Ovary (tissue), 3 donors: ENCODE measurements around the gene PPP5C.

Experiments
- POLR2A ChIP-seq: fragments of 450-650 bp; IDR thresholded peaks from one replicate; pipeline ENCODE4 v1.6.1; 2017; ENCODE audit warnings: antibody characterized with exemption, mild to moderate bottlenecking, moderate library complexity
- TF ChIP-seq, protein P1 (sequence below), 3 donors: fragments of 450-650 bp in 2 of 3; fragments of 200-600 bp in 1 of 3; IDR thresholded peaks; one replicate each; pipeline versions ENCODE4 v1.5.1 to v1.8.0; 2016 to 2022; ENCODE audit warnings: antibody characterized with exemption in 3 of 3, mild to moderate bottlenecking in 1 of 3
- donor health status: DM: no; HTN: no; CAD: no.

DNA sequence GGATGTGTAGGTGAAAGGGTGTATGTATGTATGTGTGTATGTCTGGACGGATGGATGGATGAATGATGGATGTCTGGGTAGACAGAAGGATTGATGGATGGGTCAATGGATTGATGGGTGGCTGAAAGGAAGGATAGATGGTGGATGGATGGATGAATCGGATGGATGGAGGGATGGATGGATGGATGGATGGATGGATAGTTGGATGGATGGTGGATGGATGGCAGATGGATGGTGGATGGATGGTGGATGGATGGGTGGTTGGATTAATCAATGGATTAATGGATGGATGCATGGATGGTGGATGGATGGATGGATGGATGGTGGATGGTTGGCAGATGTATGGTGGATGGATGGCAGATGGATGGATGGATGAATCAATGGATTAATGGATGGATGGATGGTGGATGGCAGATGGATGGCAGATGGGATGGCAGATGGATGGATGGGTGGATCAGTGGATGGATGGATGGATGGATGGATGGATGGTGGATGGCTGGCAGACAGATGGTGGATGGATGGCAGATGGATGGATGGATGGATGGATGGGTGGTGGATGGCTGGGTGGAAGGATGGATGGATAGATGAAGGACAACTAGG, 16.5 kb upstream of the PPP5C start:
- no peak for TF ChIP-seq POLR2A
- TF ChIP-seq, protein P1, sequence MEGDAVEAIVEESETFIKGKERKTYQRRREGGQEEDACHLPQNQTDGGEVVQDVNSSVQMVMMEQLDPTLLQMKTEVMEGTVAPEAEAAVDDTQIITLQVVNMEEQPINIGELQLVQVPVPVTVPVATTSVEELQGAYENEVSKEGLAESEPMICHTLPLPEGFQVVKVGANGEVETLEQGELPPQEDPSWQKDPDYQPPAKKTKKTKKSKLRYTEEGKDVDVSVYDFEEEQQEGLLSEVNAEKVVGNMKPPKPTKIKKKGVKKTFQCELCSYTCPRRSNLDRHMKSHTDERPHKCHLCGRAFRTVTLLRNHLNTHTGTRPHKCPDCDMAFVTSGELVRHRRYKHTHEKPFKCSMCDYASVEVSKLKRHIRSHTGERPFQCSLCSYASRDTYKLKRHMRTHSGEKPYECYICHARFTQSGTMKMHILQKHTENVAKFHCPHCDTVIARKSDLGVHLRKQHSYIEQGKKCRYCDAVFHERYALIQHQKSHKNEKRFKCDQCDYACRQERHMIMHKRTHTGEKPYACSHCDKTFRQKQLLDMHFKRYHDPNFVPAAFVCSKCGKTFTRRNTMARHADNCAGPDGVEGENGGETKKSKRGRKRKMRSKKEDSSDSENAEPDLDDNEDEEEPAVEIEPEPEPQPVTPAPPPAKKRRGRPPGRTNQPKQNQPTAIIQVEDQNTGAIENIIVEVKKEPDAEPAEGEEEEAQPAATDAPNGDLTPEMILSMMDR (IDR thresholded peaks at IDR 0.05), result no peak
